GM12864 (cell line): ENCODE measurements around the gene STARD13.
A peak's percentile ranks its signal among the peaks of the same experiment; 100 is the strongest.

ENCODE experiments used
- DNase-seq: peaks from one replicate; pipeline ENCODE4 v3.0.0-alpha.2; 2011; ENCODE audit warnings: low read depth
- H3K4me3 ChIP-seq: 2 replicates; pipeline ENCODE4 v1.5.1; 2011; ENCODE audit warnings: mild to moderate bottlenecking, low read depth, low read length, control low read depth
- TF ChIP-seq, protein P1 (sequence below): IDR thresholded peaks from 2 replicates; pipeline ENCODE4 v1.5.1; 2011; ENCODE audit warnings: low read depth, mild to moderate bottlenecking, moderate library complexity, low read length, control low read depth, inconsistent platforms; ENCODE audit errors: missing control alignments

STARD13 gene

GRCh38 chr13:33258808-33259193 is 26.8 kb downstream of the STARD13 start:
- no peak for DNase-seq
- H3K4me3 ChIP-seq, result no peak overlapping the region
- TF ChIP-seq, protein P1, sequence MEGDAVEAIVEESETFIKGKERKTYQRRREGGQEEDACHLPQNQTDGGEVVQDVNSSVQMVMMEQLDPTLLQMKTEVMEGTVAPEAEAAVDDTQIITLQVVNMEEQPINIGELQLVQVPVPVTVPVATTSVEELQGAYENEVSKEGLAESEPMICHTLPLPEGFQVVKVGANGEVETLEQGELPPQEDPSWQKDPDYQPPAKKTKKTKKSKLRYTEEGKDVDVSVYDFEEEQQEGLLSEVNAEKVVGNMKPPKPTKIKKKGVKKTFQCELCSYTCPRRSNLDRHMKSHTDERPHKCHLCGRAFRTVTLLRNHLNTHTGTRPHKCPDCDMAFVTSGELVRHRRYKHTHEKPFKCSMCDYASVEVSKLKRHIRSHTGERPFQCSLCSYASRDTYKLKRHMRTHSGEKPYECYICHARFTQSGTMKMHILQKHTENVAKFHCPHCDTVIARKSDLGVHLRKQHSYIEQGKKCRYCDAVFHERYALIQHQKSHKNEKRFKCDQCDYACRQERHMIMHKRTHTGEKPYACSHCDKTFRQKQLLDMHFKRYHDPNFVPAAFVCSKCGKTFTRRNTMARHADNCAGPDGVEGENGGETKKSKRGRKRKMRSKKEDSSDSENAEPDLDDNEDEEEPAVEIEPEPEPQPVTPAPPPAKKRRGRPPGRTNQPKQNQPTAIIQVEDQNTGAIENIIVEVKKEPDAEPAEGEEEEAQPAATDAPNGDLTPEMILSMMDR, result no peak

DNA sequence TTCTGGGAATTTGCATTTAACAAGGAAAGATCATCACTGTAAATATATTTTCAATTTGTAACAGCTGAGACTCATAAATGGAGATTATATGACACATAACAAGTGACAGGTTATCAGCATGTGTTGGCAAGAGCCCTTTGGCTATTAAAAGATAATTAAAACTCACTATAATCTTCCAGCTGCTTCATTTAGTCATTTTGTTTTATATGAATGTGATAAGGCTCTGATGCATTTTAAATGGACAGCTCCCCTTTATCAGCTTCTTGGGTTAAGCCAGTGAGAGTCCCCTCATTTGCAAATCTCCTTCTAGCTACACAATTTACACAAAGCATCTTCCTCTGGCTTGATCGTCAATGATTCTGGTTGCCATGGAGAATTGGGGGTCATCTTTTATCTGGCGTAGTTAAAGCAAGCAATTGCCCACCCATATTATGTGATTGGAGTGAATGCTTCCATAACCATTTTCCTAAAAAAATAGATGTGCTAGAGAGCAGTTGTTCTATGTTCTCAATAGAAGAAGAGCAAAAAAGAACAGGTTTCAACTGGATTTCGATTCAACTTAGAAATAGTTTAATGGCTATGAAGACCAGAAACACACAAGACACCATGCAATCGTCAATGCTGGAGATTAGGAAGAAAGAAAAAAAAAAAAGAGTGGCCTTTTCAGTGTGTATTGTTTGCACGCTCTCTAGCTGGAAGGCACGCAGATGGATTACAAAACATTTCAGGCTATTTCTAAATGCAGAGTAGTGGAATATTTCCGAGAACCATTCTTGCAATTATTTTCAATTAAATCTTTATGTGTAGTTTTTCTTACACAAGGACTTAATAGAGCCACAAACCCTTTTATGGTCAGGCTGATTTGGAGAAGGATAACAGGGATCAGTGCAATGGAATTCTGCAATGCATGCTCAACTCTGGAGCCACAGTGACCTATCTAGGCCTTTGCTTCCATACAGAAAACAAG is 27.4 kb downstream of the STARD13 start:
- H3K4me3 ChIP-seq, result no peak overlapping the region
- TF ChIP-seq, protein P1, result no peak
- DNase-seq, result no peak

DNA sequence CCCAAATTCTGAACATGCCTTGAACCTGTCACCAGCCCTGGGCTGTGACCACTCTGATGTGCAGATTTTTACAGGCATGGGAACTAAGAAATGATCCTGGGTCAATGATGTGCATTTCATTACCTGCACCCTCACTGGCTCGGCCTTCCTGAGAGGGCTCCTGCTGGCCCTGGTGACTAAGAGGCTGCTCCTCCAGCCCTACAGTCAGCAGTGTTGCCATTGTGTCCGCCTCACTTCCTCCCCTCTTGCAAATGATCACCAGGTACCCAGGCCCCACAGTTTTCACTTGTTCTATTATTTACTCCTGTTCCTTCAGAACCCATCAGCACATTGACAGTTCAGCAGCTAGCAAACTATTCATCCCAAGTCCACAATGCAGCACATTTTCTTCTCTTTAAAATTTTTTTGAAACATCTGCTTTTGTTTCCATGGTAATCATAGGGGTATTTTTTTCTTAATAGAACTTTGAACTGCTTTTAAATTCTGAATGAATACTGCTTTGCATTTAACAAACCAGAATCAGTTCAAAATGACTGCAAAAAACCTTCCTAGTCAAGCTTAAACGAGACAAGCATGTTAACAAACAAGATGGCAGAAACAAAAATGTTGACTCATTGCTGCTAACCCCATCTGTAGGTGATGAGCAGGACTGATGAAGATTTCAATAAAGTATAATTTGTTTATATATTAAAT is 29.3 kb downstream of the STARD13 start:
- H3K4me3 ChIP-seq, result no peak overlapping the region
- TF ChIP-seq, protein P1, result no peak
- no peak for DNase-seq

- H3K4me3 ChIP-seq, result no peak overlapping the region
- TF ChIP-seq, protein P1, result no peak
- no peak for DNase-seq
Observed at GRCh38 chr13:33252135-33252534, 33.4 kb downstream of the STARD13 start.

GRCh38 chr13:33251131-33251661 is 34.4 kb downstream of the STARD13 start:
- peak; percentile 5 for DNase-seq
- TF ChIP-seq, protein P1, result no peak
- H3K4me3 ChIP-seq, result no peak overlapping the region

GRCh38 chr13:33250609-33251008 is 34.9 kb downstream of the STARD13 start:
- no peak for DNase-seq
- H3K4me3 ChIP-seq, result no peak overlapping the region
- TF ChIP-seq, protein P1, result no peak
